ENCODE results near the gene PCSK4. TPM values are rescaled to one million over a fixed set of nuclear protein-coding genes. Genes with fewer than 3 reads are reported as not detected.
"Not testable (repeated sequence)": the region's sequence is repeated elsewhere in the genome, so short reads cannot be mapped to it uniquely, and the experiment has no call there.

PCSK4 gene
- polyA plus RNA-seq, 2 of the 4 experiments (the other 2 are of a cell fraction) = 0.76 to 2.1 TPM

DNA sequence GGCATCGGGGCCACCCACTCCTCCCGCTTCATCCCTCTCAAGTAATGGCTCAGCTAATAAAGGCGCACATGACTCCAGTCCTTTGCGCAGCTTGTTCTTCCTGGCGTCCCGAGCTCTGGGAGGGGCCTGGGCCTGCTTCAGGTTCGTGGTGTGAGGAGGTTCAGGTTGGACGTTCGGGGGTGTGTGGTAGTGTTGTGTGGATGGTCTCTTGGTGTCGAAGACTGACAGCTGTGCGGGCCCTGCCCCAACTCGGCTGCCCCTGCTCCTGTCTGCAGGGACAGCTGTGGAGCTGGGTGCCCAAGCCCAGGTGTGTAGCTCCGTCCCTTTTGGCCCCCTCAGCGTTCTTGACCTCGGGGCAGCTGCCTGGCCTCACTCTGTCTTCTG, 49.7 kb downstream of the PCSK4 start:
- POLR2A ChIA-PET = no interaction called here
- TF ChIP-seq RNF2 (IDR thresholded peaks at IDR 0.05; ENCODE audit: borderline replicate concordance, low read depth) (no peak), EP300 (IDR thresholded peaks at IDR 0.05) (no peak), SREBF2 (IDR thresholded peaks at IDR 0.05) (no peak), HOXB5 (CRISPR knock-in tag; IDR thresholded peaks at IDR 0.05) (no peak), FOSL2 (IDR thresholded peaks at IDR 0.05) (no peak), FOSL2 (CRISPR knock-in tag; IDR thresholded peaks at IDR 0.05) (no peak), FOSB (CRISPR knock-in tag; IDR thresholded peaks at IDR 0.05) (no peak), CHD4 (IDR thresholded peaks at IDR 0.05; ENCODE audit: borderline replicate concordance) (no peak), MYC (IDR thresholded peaks at IDR 0.05; ENCODE audit: borderline replicate concordance, low read length) (no peak), TFCP2L1 (CRISPR knock-in tag; IDR thresholded peaks at IDR 0.05) (no peak), HOXB13 (CRISPR knock-in tag; IDR thresholded peaks at IDR 0.05; ENCODE audit: low read depth) (no peak), EHF (CRISPR knock-in tag; IDR thresholded peaks at IDR 0.05) (no peak), HOXA7 (CRISPR knock-in tag; IDR thresholded peaks at IDR 0.05) (no peak), TP53 (CRISPR knock-in tag; IDR thresholded peaks at IDR 0.05) (no peak), RAD21 (conservative IDR thresholded peaks at IDR 0.05 in 1 of 2, IDR thresholded peaks at IDR 0.05 in 1 of 2) (no peak), NPAS2 (CRISPR knock-in tag; IDR thresholded peaks at IDR 0.05; ENCODE audit: borderline replicate concordance) (no peak), ATOH8 (CRISPR knock-in tag; IDR thresholded peaks at IDR 0.05; ENCODE audit: low read depth) (no peak), KDM5A (IDR thresholded peaks at IDR 0.05) (no peak), FOXS1 (CRISPR knock-in tag; IDR thresholded peaks at IDR 0.05) (no peak), ESRRA (IDR thresholded peaks at IDR 0.05; ENCODE audit: borderline replicate concordance, low read length) (no peak)
- peaks cover 42% of the 10 kb centered on the region for H3K4me1 ChIP-seq
- no peaks in the 10 kb centered on the region for H3K9me3 ChIP-seq
- CTCF ChIA-PET = interaction anchor here (0.7 to 1.7 kb wide), 2 partner anchors 14 to 20 kb away, joined by 3 read pairs; no protein-coding TSS in a partner anchor
- peak overlapping the region; percentile 90 for H3K4me2 ChIP-seq
- WGBS (ENCODE audit: missing lambda C conversion rate) = 81% methylated on average over 8 of the region's 15 CpGs
- peak overlapping the region; percentile 93 for H3K4me3 ChIP-seq
- DNase-seq (ENCODE audit: low read depth in 1 of 2, low spot score in 1 of 2) (no peak), FAIRE-seq (no peak), ATAC-seq (no peak)
- H3K27ac ChIP-seq = peak overlapping the region in 1 of 2 experiments; percentile 99; a peak in 3 of 6 replicates

DNA sequence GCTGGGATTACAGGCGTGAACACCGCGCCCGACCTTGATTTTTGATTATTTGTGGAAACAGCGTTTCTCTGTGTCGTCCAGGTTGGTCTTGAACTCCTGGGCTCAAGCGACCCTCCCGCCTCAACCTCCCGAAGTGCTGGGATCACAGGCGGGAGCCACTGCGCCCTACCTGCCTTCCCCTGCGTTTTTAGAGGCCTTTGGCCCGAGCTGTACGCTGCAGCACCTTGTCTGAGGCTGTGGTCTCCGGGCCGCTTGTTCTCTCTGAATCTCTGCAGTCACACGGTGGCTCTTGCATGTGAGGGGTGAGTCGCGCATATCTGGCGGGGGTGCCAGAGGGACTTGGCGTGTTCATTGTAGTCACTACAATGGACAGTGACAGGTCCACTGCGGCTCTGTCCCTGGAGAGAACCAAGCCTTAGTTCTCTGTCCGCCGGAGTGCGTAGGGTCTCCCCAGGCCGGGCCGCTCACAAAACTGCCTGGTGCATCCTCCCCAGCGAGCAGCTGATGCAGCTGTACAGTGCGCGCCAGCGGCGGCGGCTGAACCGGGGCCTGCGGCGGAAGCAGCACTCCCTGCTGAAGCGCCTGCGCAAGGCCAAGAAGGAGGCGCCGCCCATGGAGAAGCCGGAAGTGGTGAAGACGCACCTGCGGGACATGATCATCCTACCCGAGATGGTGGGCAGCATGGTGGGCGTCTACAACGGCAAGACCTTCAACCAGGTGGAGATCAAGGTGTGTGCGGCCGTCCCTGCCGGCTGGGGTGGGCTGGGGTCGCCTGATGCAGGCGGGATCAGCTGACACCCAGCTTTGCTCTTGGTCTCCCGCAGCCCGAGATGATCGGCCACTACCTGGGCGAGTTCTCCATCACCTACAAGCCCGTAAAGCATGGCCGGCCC, 50.4 kb downstream of the PCSK4 start:
- WGBS (ENCODE audit: missing lambda C conversion rate) = 28% methylated on average over 39 of the region's 57 CpGs
- H3K9me3 ChIP-seq; FAIRE-seq; DNase-seq (ENCODE audit: low read depth in 1 of 2, low spot score in 1 of 2); POLR2A ChIA-PET: not testable (repeated sequence)
- H3K4me2 ChIP-seq = peak overlapping the region; percentile 90
- peak overlapping the region; percentile 93 for H3K4me3 ChIP-seq
- peak in 1 of 2 experiments; percentile 3; a peak in 1 of 6 replicates for ATAC-seq
- H3K4me1 ChIP-seq = peaks cover 40% of the 10 kb centered on the region
- CTCF ChIA-PET = interaction anchor here (0.9 to 1.7 kb wide), 2 partner anchors 19 to 39 kb away, joined by 3 to 4 read pairs; no protein-coding TSS in a partner anchor
- H3K27ac ChIP-seq = peak overlapping the region; percentile 93 to 99

DNA sequence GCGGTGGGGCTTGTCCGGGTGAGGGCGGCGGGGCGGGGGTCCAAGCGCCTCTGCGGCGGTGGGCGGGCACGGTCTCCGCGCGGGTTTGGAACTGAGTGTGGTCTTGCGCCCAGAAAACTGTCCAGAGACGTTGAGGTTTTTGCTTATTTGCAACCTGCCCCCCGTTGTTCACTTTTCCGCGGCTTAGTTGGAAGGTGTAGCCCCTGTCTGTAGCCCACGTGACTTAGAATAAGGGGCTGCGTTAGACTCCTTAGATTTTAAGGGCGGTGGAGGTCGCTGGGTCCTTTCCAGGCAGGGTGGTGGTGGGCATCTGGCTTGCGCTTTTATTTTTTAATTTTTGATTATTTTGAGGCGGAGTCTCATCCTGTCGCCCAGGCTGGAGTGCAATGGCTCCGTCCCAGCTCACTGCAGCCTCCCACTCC, 51.2 kb downstream of the PCSK4 start:
- H3K27ac ChIP-seq = peak overlapping the region; percentile 93 to 99
- no peaks in the 10 kb centered on the region for H3K9me3 ChIP-seq
- FAIRE-seq (no peak), DNase-seq (ENCODE audit: low read depth in 1 of 2, low spot score in 1 of 2) (no peak), ATAC-seq (peak in 1 of 2 experiments; percentile 4; a peak in 3 of 6 replicates)
- ChIA-PET CTCF (interaction anchor here (0.9 to 1.7 kb wide), 2 partner anchors 18 to 38 kb away, joined by 3 to 4 read pairs; no protein-coding TSS in a partner anchor), POLR2A (no interaction called here)
- H3K4me2 ChIP-seq = peak overlapping the region; percentile 90
- peak overlapping the region; percentile 93 for H3K4me3 ChIP-seq
- H3K4me1 ChIP-seq = peaks cover 33% of the 10 kb centered on the region
- 2% methylated on average over 7 of the region's 26 CpGs for WGBS (ENCODE audit: missing lambda C conversion rate)
- TF ChIP-seq USF2 (IDR thresholded peaks at IDR 0.05) = peak; percentile 34; the same call in 1 of the 2 replicates
- TF ChIP-seq CBX2 (IDR thresholded peaks at IDR 0.05; ENCODE audit: borderline replicate concordance, low read depth) = no peak
- TF ChIP-seq, protein P1, sequence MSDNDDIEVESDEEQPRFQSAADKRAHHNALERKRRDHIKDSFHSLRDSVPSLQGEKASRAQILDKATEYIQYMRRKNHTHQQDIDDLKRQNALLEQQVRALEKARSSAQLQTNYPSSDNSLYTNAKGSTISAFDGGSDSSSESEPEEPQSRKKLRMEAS (IDR thresholded peaks at IDR 0.05) = no peak

Measured in A549 (cell line).